ENCODE measurements around the gene ACKR2. TPM values are rescaled to one million over a fixed set of nuclear protein-coding genes. Genes with fewer than 3 reads are reported as not detected.

ACKR2 gene
- total and polyA plus RNA-seq, 2 experiments from 2014 or later = 0.35 TPM; not detected in 1

DNA sequence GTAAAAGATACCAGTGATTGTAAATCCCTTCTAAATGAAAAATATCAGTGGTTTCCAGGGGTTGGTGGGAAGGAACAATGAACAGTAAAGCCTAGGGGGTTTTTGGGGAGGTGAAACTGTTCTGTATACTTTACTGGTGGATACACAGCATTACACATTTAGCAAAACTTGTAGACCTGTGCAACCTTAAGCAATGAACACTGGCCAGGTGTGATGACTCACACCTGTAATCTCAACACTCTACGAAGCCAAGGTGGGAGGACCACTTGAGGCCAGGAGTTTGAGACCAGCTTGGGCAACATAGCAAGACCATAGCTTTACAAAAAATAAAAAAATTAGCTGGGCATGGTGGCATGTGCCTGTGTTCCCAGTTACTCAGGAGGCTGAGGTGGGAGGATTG lies 38.0 kb upstream of the ACKR2 start:
- Histone ChIP-seq H4K20me1 (replicated peaks; ENCODE audit: insufficient read depth) (no peaks in the 10 kb centered on the region), H3K4me3 (no peak overlapping the region), H3K4me2 (no peak overlapping the region), H3F3A (replicated peaks; ENCODE audit: low read depth) (peaks cover 2% of the 10 kb centered on the region; the same call in 1 of the 2 replicates), H3K79me2 (replicated peaks; ENCODE audit: insufficient read depth) (no peaks in the 10 kb centered on the region), H3K27me3 (ENCODE audit: insufficient read depth) (peaks cover 11% of the 10 kb centered on the region), H2AFZ (no peak overlapping the region), H3K36me3 (ENCODE audit: insufficient read depth) (no peaks in the 10 kb centered on the region), H3K4me1 (ENCODE audit: insufficient read depth) (peaks cover 4% of the 10 kb centered on the region), H3K9me2 (ENCODE audit: insufficient read depth) (no peaks in the 10 kb centered on the region), H3K27ac (ENCODE audit: low read depth) (no peak overlapping the region)
- ATAC-seq (no peak), DNase-seq (ENCODE audit: low spot score) (no peak)
- Mint-ChIP-seq H3K27me3 (ENCODE audit: insufficient read depth, low read depth, poor library complexity) (peaks cover 20% of the 10 kb centered on the region), H3K4me3 (no peak overlapping the region), H3K4me1 (peaks cover 6% of the 10 kb centered on the region; the same call in 2 of the 3 replicates), H3K36me3 (ENCODE audit: low read depth) (peaks cover 6% of the 10 kb centered on the region), H3K9me3 (peaks cover 23% of the 10 kb centered on the region), H3K27ac (no peak overlapping the region)
- TF ChIP-seq POLR2AphosphoS5 (IDR thresholded peaks at IDR 0.05; ENCODE audit: low read depth) (no peak), EZH2phosphoT487 (IDR thresholded peaks at IDR 0.05; ENCODE audit: unreplicated experiment) (no peak), ZNF114 (CRISPR knock-in tag; IDR thresholded peaks at IDR 0.05) (no peak), ZNF331 (CRISPR knock-in tag; IDR thresholded peaks at IDR 0.05; ENCODE audit: low read depth) (no peak), EZH2 (IDR thresholded peaks at IDR 0.05; ENCODE audit: low read depth, unreplicated experiment) (no peak), ETS1 (IDR thresholded peaks at IDR 0.05) (no peak), CTCF (conservative IDR thresholded peaks at IDR 0.05; ENCODE audit: low read depth in 2 of 2) (no peak), NANOG (IDR thresholded peaks at IDR 0.05; ENCODE audit: borderline replicate concordance) (no peak), JUNB (IDR thresholded peaks at IDR 0.05; ENCODE audit: unreplicated experiment) (no peak), CREB1 (CRISPR knock-in tag; IDR thresholded peaks at IDR 0.05; ENCODE audit: low read depth) (no peak), STAT1 (IDR thresholded peaks at IDR 0.05; ENCODE audit: unreplicated experiment) (no peak)
- TF ChIP-seq, protein P1, sequence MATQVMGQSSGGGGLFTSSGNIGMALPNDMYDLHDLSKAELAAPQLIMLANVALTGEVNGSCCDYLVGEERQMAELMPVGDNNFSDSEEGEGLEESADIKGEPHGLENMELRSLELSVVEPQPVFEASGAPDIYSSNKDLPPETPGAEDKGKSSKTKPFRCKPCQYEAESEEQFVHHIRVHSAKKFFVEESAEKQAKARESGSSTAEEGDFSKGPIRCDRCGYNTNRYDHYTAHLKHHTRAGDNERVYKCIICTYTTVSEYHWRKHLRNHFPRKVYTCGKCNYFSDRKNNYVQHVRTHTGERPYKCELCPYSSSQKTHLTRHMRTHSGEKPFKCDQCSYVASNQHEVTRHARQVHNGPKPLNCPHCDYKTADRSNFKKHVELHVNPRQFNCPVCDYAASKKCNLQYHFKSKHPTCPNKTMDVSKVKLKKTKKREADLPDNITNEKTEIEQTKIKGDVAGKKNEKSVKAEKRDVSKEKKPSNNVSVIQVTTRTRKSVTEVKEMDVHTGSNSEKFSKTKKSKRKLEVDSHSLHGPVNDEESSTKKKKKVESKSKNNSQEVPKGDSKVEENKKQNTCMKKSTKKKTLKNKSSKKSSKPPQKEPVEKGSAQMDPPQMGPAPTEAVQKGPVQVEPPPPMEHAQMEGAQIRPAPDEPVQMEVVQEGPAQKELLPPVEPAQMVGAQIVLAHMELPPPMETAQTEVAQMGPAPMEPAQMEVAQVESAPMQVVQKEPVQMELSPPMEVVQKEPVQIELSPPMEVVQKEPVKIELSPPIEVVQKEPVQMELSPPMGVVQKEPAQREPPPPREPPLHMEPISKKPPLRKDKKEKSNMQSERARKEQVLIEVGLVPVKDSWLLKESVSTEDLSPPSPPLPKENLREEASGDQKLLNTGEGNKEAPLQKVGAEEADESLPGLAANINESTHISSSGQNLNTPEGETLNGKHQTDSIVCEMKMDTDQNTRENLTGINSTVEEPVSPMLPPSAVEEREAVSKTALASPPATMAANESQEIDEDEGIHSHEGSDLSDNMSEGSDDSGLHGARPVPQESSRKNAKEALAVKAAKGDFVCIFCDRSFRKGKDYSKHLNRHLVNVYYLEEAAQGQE (IDR thresholded peaks at IDR 0.05; ENCODE audit: unreplicated experiment) = no peak
- TF ChIP-seq, protein P2, sequence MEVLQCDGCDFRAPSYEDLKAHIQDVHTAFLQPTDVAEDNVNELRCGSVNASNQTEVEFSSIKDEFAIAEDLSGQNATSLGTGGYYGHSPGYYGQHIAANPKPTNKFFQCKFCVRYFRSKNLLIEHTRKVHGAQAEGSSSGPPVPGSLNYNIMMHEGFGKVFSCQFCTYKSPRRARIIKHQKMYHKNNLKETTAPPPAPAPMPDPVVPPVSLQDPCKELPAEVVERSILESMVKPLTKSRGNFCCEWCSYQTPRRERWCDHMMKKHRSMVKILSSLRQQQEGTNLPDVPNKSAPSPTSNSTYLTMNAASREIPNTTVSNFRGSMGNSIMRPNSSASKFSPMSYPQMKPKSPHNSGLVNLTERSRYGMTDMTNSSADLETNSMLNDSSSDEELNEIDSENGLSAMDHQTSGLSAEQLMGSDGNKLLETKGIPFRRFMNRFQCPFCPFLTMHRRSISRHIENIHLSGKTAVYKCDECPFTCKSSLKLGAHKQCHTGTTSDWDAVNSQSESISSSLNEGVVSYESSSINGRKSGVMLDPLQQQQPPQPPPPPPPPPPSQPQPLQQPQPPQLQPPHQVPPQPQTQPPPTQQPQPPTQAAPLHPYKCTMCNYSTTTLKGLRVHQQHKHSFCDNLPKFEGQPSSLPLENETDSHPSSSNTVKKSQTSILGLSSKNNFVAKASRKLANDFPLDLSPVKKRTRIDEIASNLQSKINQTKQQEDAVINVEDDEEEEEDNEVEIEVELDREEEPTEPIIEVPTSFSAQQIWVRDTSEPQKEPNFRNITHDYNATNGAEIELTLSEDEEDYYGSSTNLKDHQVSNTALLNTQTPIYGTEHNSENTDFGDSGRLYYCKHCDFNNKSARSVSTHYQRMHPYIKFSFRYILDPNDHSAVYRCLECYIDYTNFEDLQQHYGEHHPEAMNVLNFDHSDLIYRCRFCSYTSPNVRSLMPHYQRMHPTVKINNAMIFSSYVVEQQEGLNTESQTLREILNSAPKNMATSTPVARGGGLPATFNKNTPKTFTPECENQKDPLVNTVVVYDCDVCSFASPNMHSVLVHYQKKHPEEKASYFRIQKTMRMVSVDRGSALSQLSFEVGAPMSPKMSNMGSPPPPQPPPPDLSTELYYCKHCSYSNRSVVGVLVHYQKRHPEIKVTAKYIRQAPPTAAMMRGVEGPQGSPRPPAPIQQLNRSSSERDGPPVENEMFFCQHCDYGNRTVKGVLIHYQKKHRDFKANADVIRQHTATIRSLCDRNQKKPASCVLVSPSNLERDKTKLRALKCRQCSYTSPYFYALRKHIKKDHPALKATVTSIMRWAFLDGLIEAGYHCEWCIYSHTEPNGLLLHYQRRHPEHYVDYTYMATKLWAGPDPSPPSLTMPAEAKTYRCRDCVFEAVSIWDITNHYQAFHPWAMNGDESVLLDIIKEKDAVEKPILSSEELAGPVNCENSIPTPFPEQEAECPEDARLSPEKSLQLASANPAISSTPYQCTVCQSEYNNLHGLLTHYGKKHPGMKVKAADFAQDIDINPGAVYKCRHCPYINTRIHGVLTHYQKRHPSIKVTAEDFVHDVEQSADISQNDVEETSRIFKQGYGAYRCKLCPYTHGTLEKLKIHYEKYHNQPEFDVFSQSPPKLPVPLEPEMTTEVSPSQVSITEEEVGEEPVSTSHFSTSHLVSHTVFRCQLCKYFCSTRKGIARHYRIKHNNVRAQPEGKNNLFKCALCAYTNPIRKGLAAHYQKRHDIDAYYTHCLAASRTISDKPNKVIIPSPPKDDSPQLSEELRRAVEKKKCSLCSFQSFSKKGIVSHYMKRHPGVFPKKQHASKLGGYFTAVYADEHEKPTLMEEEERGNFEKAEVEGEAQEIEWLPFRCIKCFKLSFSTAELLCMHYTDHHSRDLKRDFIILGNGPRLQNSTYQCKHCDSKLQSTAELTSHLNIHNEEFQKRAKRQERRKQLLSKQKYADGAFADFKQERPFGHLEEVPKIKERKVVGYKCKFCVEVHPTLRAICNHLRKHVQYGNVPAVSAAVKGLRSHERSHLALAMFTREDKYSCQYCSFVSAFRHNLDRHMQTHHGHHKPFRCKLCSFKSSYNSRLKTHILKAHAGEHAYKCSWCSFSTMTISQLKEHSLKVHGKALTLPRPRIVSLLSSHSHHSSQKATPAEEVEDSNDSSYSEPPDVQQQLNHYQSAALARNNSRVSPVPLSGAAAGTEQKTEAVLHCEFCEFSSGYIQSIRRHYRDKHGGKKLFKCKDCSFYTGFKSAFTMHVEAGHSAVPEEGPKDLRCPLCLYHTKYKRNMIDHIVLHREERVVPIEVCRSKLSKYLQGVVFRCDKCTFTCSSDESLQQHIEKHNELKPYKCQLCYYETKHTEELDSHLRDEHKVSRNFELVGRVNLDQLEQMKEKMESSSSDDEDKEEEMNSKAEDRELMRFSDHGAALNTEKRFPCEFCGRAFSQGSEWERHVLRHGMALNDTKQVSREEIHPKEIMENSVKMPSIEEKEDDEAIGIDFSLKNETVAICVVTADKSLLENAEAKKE (CRISPR knock-in tag; IDR thresholded peaks at IDR 0.05) = no peak

Measured in GM23338 (cell line).